Tibial artery (tissue), 4 donors: ENCODE measurements around the gene BORCS6.
A peak's percentile ranks its signal among the peaks of the same experiment; 100 is the strongest.

Experiments used
- DNase-seq, 2 donors: peaks; one replicate each; pipeline ENCODE4 v3.0.0-alpha.2; 2019
- H3K27ac ChIP-seq, 2 donors: fragments of 200-600 bp; sonication (generic) in 1 of 2; 1 replicate in 1 of 2; 2 replicates in 1 of 2; pipeline ENCODE4 v1.5.1; 2018 to 2019; ENCODE audit warnings: mild to moderate bottlenecking in 1 of 2
- H3K27me3 ChIP-seq, 2 donors: fragments of 200-600 bp; sonication (generic) in 1 of 2; one replicate each; pipeline versions ENCODE4 v1.5.1 to v1.6.0; 2016 to 2019
- H3K36me3 ChIP-seq, 3 donors: fragments of 200-600 bp; sonication (generic) in 2 of 3; one replicate each; pipeline ENCODE4 v1.5.1; 2016 to 2019; ENCODE audit warnings: mild to moderate bottlenecking in 2 of 3
- H3K4me1 ChIP-seq, 4 donors: fragments of 200-600 bp; sonication (generic) in 2 of 4; 1 replicate in 3 of 4; 2 replicates in 1 of 4; pipeline ENCODE4 v1.5.1; 2016 to 2019
- H3K4me3 ChIP-seq, 2 donors: fragments of 200-600 bp; sonication (generic) in 1 of 2; 1 replicate in 1 of 2; 2 replicates in 1 of 2; pipeline ENCODE4 v1.5.1; 2018 to 2019; ENCODE audit warnings: mild to moderate bottlenecking in 2 of 2
- H3K9me3 ChIP-seq, 3 donors: fragments of 200-600 bp; sonication (generic) in 1 of 3; one replicate each; pipeline ENCODE4 v1.5.1; 2016 to 2019
- intact Hi-C: fragments of 100-400 bp; cut with DNase I; formaldehyde crosslinking; loops from one replicate; pipeline ENCODE4 v1.15.0; 2023; ENCODE audit warnings: low total_unique reads
- TF ChIP-seq, protein P1 (sequence below), 2 experiments: fragments of 200-600 bp in 1 of 2; fragments of 450-650 bp in 1 of 2; IDR thresholded peaks; one replicate each; pipeline ENCODE4 v1.5.1; 2017 to 2019; ENCODE audit warnings: antibody characterized with exemption in 2 of 2, mild to moderate bottlenecking in 1 of 2, moderate library complexity in 1 of 2

Gene BORCS6

DNA sequence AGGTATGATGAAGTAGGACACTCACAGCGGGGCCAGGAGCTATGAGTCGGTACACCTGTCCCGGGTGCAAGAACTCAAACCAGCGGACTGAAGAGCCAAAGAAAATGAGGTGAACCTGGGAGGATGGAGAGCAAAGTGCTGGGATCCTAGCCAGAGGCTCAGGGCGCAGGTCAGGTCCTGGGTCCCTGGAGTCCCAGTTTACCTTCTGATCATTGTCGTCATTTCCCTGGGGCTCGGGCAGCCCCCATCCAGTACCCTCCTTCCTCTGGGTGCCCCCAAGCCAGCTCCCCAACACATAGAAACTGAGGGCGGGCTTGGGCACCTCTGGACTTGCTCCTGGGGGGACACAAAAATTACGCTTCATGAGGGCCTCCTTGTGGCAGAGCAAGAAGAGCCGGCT, 41.7 kb upstream of the BORCS6 start:
- Histone ChIP-seq H3K27me3 (no peaks in the 10 kb centered on the region), H3K36me3 (peaks cover 90 to 95% (median 92%) of the 10 kb centered on the region in 3 donors), H3K27ac (no peak overlapping the region), H3K9me3 (no peaks in the 10 kb centered on the region), H3K4me1 (peaks cover 0 to 11% (median 3%) of the 10 kb centered on the region in 4 donors), H3K4me3 (no peak overlapping the region)
- DNase-seq: no peak
- TF ChIP-seq, protein P1, sequence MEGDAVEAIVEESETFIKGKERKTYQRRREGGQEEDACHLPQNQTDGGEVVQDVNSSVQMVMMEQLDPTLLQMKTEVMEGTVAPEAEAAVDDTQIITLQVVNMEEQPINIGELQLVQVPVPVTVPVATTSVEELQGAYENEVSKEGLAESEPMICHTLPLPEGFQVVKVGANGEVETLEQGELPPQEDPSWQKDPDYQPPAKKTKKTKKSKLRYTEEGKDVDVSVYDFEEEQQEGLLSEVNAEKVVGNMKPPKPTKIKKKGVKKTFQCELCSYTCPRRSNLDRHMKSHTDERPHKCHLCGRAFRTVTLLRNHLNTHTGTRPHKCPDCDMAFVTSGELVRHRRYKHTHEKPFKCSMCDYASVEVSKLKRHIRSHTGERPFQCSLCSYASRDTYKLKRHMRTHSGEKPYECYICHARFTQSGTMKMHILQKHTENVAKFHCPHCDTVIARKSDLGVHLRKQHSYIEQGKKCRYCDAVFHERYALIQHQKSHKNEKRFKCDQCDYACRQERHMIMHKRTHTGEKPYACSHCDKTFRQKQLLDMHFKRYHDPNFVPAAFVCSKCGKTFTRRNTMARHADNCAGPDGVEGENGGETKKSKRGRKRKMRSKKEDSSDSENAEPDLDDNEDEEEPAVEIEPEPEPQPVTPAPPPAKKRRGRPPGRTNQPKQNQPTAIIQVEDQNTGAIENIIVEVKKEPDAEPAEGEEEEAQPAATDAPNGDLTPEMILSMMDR (IDR thresholded peaks at IDR 0.05): no peak
- intact Hi-C loops: no loop called here

DNA sequence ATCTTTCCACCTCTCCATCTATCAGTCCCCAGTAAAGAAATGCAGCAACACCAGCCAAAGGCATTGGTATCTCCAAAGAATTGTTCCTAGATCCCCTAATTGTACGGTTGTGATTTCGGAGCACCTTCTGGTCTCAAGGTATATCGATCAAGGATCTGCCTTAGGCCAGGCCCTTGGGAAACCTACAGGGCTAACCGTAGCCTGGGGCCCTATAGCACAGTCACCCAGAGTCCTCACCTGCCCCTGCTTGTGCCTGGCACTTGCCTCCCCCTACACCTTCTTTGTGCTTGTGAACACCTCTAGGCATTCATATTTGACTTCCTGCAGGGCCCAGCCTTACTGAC, 37.2 kb upstream of the BORCS6 start:
- Histone ChIP-seq H3K4me1 (peaks cover 0 to 36% (median 14%) of the 10 kb centered on the region in 4 donors), H3K9me3 (no peaks in the 10 kb centered on the region), H3K27ac (peak overlapping the region; percentile 46 to 65), H3K27me3 (no peaks in the 10 kb centered on the region), H3K36me3 (peaks cover 48 to 50% (median 49%) of the 10 kb centered on the region in 3 donors), H3K4me3 (peak overlapping the region; percentile 30 to 42)
- TF ChIP-seq, protein P1 (IDR thresholded peaks at IDR 0.05): no peak
- intact Hi-C loops: no loop called here
- DNase-seq: no peak

DNA sequence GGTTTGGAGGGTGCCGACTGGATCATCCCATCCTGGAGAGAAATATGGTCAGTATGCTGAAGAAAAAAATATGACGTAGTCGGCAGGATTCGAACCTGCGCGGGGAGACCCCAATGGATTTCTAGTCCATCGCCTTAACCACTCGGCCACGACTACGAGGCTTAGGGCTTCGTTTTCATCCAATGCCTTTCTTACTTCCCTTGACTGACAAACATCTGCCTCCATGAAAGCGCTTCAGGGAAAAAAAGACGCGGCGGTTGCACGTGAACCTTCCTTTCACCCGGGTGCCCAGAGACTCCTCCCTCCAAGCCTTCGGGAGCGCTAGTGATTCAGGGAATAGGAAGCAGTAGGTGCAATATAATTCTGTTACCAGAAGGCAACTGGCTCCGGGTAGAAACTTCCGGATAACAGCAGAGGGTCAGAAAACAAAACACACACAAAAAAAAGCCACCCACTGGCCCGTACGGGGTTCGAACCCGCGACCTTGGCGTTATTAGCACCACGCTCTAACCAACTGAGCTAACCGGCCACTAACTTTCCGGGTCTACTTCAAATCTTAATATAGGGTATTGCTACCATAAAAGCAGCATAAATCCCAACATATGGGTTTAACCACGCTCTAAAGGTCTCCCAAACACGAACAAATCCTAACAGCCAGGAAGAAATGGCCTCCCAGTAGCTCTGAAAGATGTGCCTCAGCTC, 36.7 kb upstream of the BORCS6 start:
- Histone ChIP-seq H3K4me1 (peaks cover 0 to 36% (median 14%) of the 10 kb centered on the region in 4 donors), H3K36me3 (peaks cover 43 to 45% (median 44%) of the 10 kb centered on the region in 3 donors), H3K27me3 (no peaks in the 10 kb centered on the region), H3K9me3 (no peaks in the 10 kb centered on the region), H3K27ac (peak overlapping the region; percentile 46 to 65), H3K4me3 (peak overlapping the region; percentile 30 to 42)
- TF ChIP-seq, protein P1 (IDR thresholded peaks at IDR 0.05): no peak
- intact Hi-C loops: no loop called here
- peak; percentile 83 to 92 for DNase-seq

DNA sequence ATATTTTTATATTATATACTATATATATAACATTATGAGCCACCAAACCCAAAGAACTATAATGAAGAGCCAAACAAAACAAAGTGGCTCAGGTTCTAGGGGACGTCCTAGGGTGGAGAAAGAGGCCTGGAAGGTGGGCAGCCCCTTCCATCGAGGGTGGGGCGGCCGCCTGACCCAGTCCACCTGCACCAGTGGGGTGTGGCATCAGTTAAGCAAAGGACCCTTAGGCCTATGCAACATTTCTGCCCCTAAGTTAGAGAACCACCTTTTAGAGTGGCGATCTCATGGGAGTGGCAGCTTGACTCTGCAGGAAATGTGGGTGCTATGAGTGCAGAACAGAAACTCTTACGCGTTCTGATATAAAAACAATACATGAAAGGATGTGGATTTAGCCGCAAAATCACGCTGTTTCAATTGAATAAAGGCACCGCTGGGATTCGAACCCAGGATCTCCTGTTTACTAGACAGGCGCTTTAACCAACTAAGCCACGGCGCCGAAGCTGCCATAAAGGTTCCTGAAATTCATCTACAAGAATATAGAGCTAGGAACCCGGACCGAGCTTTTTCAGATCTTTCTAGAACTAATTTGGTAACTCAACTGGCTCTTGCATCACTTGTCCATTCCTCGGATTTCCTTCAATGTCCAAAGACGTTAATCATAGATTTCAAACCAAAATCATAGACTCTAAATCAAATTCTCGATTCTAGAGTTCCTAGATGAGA, 36.0 kb upstream of the BORCS6 start:
- Histone ChIP-seq H3K9me3 (no peaks in the 10 kb centered on the region), H3K4me3 (peak overlapping the region; percentile 30 to 42), H3K27ac (peak overlapping the region; percentile 46 to 65), H3K36me3 (peaks cover 36 to 38% (median 37%) of the 10 kb centered on the region in 3 donors), H3K4me1 (peaks cover 0 to 36% (median 14%) of the 10 kb centered on the region in 4 donors), H3K27me3 (no peaks in the 10 kb centered on the region)
- TF ChIP-seq, protein P1 (IDR thresholded peaks at IDR 0.05): no peak
- peak; percentile 60 to 75 for DNase-seq
- intact Hi-C loops: no loop called here

DNA sequence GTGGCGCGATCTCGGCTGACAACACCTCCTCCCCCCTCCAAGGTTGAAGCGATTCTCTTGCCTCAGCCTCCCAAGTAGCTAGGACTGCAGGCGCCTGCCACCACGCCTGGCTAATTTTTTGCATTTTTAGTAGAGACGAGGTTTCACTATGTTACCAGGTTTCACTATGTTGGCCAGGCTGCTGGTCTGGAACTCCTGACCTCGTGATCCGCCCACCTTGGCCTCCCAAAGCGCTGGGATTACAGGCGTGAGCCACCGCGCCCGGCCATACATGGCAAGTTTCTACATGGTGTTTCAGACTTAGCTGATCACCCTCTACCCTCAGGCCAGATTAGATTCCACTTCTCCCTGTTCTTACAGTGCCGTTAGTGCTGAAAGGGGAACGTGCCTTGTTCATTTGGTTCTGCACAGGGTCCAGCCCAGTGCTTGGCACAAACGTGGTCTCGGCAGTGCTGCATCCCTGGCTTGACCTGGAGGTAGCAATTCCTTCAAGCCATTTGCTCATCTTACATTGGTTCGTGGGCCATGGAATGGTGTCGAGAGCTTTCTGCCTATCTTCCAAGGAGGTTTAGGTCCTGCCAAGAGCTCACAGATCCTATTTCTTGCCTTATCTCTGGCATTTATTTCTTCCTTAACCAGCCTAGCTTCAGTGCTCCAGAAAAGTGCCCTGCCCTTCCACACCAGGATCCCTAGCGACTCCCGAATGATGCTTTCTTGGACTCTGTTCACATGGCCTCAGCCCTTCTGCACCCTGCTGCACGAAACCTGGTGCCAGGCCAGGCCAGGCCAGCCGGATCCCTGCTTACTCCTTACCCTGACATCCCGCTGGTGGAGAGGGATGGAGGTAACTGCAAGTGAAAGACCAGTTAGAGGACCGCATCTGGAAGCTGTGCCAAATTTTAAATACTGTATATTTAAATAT, 35.2 kb upstream of the BORCS6 start:
- Histone ChIP-seq H3K4me1 (peaks cover 0 to 36% (median 15%) of the 10 kb centered on the region in 4 donors), H3K9me3 (no peaks in the 10 kb centered on the region), H3K27me3 (no peaks in the 10 kb centered on the region), H3K27ac (peak overlapping the region; percentile 46 to 99), H3K4me3 (no peak overlapping the region), H3K36me3 (peaks cover 27 to 29% (median 29%) of the 10 kb centered on the region in 3 donors)
- TF ChIP-seq, protein P1 (IDR thresholded peaks at IDR 0.05): no peak
- intact Hi-C loops: no loop called here
- no peak for DNase-seq
